Measurements from ENCODE around the gene TTC16. TPM values are rescaled to one million over a fixed set of nuclear protein-coding genes. Genes with fewer than 3 reads are reported as not detected.
A peak's percentile ranks its signal among the peaks of the same experiment; 100 is the strongest.

Gene TTC16
- under 1 TPM; 0.05 to 0.57 (median 0.28) TPM for total RNA-seq

- Histone ChIP-seq H3K27ac (no peak within 1 kb of the TSS), H3K4me3 (peak within 1 kb of the TSS; percentile 53 to 86 (median 68)), H3K4me1 (replicated peaks in 1 of 2) (peaks cover 18 to 23% of the 10 kb centered on the region in 2 donors)
- in situ Hi-C loops (cut with MboI; ENCODE audit: low pct_unique_long_range_greater_than_20kb in 2 of 9, low sequenced_read_pairs in 9 of 9, unreplicated experiment in 9 of 9): loop anchor here in 1 of 9 experiments (10.0 kb wide), 1 partner anchor 121 kb away; no protein-coding TSS in a partner anchor
- peak; percentile 87 to 95 (median 92) for ATAC-seq (replicated peaks in 6 of 8)
- WGBS, 10 experiments: 0 to 23% (median 1%) methylated on average over 1 to 20 of the region's 65 CpGs; no CpG with 5 or more reads in 4 of the 10 experiments
Measured at GRCh38 chr9:127715470-127716337, at the start of gene TTC16, which contains the start of gene PTRH1. TSS of gene TTC16 (plus strand) at chr9:127716079. CDS start at chr9:127716146, 67 bp downstream. TSS of gene PTRH1 (minus strand) at chr9:127715663. CDS start at chr9:127715639, 24 bp downstream.

GRCh38 chr9:127667127-127667844 lies 48.6 kb upstream of the TTC16 start:
- no peak overlapping the region for H3K4me3 ChIP-seq
- 33 to 100% (median 77%) methylated on average over 1 to 3 of the region's 3 CpGs; no CpG with 5 or more reads in 2 of the 10 experiments for WGBS, 10 experiments
- in situ Hi-C loops (cut with MboI; ENCODE audit: low pct_unique_long_range_greater_than_20kb in 2 of 9, low sequenced_read_pairs in 9 of 9, unreplicated experiment in 9 of 9): no loop called here
- H3K4me1 ChIP-seq (replicated peaks in 1 of 2): peaks cover 0 to 11% of the 10 kb centered on the region in 2 donors
- H3K27ac ChIP-seq: no peak overlapping the region
- no peak for ATAC-seq (replicated peaks in 6 of 8)

GRCh38 chr9:127667906-127668305 lies 48.0 kb upstream of the TTC16 start:
- Histone ChIP-seq H3K4me1 (replicated peaks in 1 of 2) (peaks cover 0 to 11% of the 10 kb centered on the region in 2 donors), H3K27ac (no peak overlapping the region), H3K4me3 (no peak overlapping the region)
- in situ Hi-C loops (cut with MboI; ENCODE audit: low pct_unique_long_range_greater_than_20kb in 2 of 9, low sequenced_read_pairs in 9 of 9, unreplicated experiment in 9 of 9): no loop called here
- no peak for ATAC-seq (replicated peaks in 6 of 8)
- WGBS, 10 experiments: 80 to 100% (median 93%) methylated on average over 1 to 9 of the region's 18 CpGs; no CpG with 5 or more reads in 1 of the 10 experiments

GRCh38 chr9:127673234-127673633 lies 42.6 kb upstream of the TTC16 start:
- H3K27ac ChIP-seq: no peak overlapping the region
- 80 to 100% (median 93%) methylated on average over 1 to 5 of the region's 7 CpGs; no CpG with 5 or more reads in 2 of the 10 experiments for WGBS, 10 experiments
- in situ Hi-C loops (cut with MboI; ENCODE audit: low pct_unique_long_range_greater_than_20kb in 2 of 9, low sequenced_read_pairs in 9 of 9, unreplicated experiment in 9 of 9): no loop called here
- ATAC-seq (replicated peaks in 6 of 8): no peak
- no peaks in the 10 kb centered on the region for H3K4me1 ChIP-seq (replicated peaks in 1 of 2)
- no peak overlapping the region for H3K4me3 ChIP-seq

- in situ Hi-C loops (cut with MboI; ENCODE audit: low pct_unique_long_range_greater_than_20kb in 2 of 9, low sequenced_read_pairs in 9 of 9, unreplicated experiment in 9 of 9): loop anchor here in 1 of 9 experiments (25.0 kb wide), 1 partner anchor 164 kb away; no protein-coding TSS in a partner anchor
- ATAC-seq (replicated peaks in 6 of 8): no peak
- 60 to 100% (median 92%) methylated on average over 4 to 9 of the region's 12 CpGs; no CpG with 5 or more reads in 4 of the 10 experiments for WGBS, 10 experiments
- Histone ChIP-seq H3K4me1 (replicated peaks in 1 of 2) (no peaks in the 10 kb centered on the region), H3K27ac (no peak overlapping the region), H3K4me3 (no peak overlapping the region)
Measured at GRCh38 chr9:127676638-127677037, 39.2 kb upstream of the TTC16 start.

- WGBS, 10 experiments: 40 to 85% (median 67%) methylated on average over 1 to 2 of the region's 2 CpGs; no CpG with 5 or more reads in 5 of the 10 experiments
- no peak overlapping the region for H3K27ac ChIP-seq
- H3K4me3 ChIP-seq: no peak overlapping the region
- no peak for ATAC-seq (replicated peaks in 6 of 8)
- in situ Hi-C loops (cut with MboI; ENCODE audit: low pct_unique_long_range_greater_than_20kb in 2 of 9, low sequenced_read_pairs in 9 of 9, unreplicated experiment in 9 of 9): loop anchor here in 1 of 9 experiments (25.0 kb wide), 1 partner anchor 167 kb away; no protein-coding TSS in a partner anchor
- no peaks in the 10 kb centered on the region for H3K4me1 ChIP-seq (replicated peaks in 1 of 2)
Measured at GRCh38 chr9:127679506-127679905, 36.4 kb upstream of the TTC16 start.

GRCh38 chr9:127680226-127680625 lies 35.7 kb upstream of the TTC16 start:
- in situ Hi-C loops (cut with MboI; ENCODE audit: low pct_unique_long_range_greater_than_20kb in 2 of 9, low sequenced_read_pairs in 9 of 9, unreplicated experiment in 9 of 9): loop anchor here in 1 of 9 experiments (25.0 kb wide), 1 partner anchor 168 kb away; no protein-coding TSS in a partner anchor
- Histone ChIP-seq H3K4me1 (replicated peaks in 1 of 2) (no peaks in the 10 kb centered on the region), H3K4me3 (no peak overlapping the region), H3K27ac (no peak overlapping the region)
- 60 to 100% (median 81%) methylated on average over 1 to 4 of the region's 11 CpGs; no CpG with 5 or more reads in 4 of the 10 experiments for WGBS, 10 experiments
- no peak for ATAC-seq (replicated peaks in 6 of 8)

GRCh38 chr9:127680846-127681245 lies 35.0 kb upstream of the TTC16 start:
- H3K27ac ChIP-seq: no peak overlapping the region
- no peak for ATAC-seq (replicated peaks in 6 of 8)
- no peak overlapping the region for H3K4me3 ChIP-seq
- no peaks in the 10 kb centered on the region for H3K4me1 ChIP-seq (replicated peaks in 1 of 2)
- in situ Hi-C loops (cut with MboI; ENCODE audit: low pct_unique_long_range_greater_than_20kb in 2 of 9, low sequenced_read_pairs in 9 of 9, unreplicated experiment in 9 of 9): loop anchor here in 1 of 9 experiments (25.0 kb wide), 1 partner anchor 169 kb away; no protein-coding TSS in a partner anchor
- WGBS, 10 experiments: 63 to 100% (median 88%) methylated on average over 1 to 5 of the region's 9 CpGs; no CpG with 5 or more reads in 4 of the 10 experiments

- no peak overlapping the region for H3K27ac ChIP-seq
Measured at GRCh38 chr9:127682351-127683136, 33.3 kb upstream of the TTC16 start.

GRCh38 chr9:127683723-127684122 lies 32.2 kb upstream of the TTC16 start:
- in situ Hi-C loops (cut with MboI; ENCODE audit: low pct_unique_long_range_greater_than_20kb in 2 of 9, low sequenced_read_pairs in 9 of 9, unreplicated experiment in 9 of 9): loop anchor here in 1 of 9 experiments (25.0 kb wide), 1 partner anchor 171 kb away; no protein-coding TSS in a partner anchor
- Histone ChIP-seq H3K4me3 (no peak overlapping the region), H3K27ac (no peak overlapping the region), H3K4me1 (replicated peaks in 1 of 2) (no peaks in the 10 kb centered on the region)
- ATAC-seq (replicated peaks in 6 of 8): peak in 5 of 8 experiments; percentile 45 to 85 (median 77)
- WGBS, 10 experiments: 51 to 100% (median 90%) methylated on average over 1 to 3 of the region's 5 CpGs; no CpG with 5 or more reads in 6 of the 10 experiments

More at GRCh38 chr9:127682351-127683136, 33.3 kb upstream of the TTC16 start:
- no peaks in the 10 kb centered on the region for H3K4me1 ChIP-seq (replicated peaks in 1 of 2)
- no peak for ATAC-seq (replicated peaks in 6 of 8)
- 80 to 100% (median 94%) methylated on average over 1 to 12 of the region's 23 CpGs; no CpG with 5 or more reads in 1 of the 10 experiments for WGBS, 10 experiments
- H3K4me3 ChIP-seq: no peak overlapping the region
- in situ Hi-C loops (cut with MboI; ENCODE audit: low pct_unique_long_range_greater_than_20kb in 2 of 9, low sequenced_read_pairs in 9 of 9, unreplicated experiment in 9 of 9): loop anchor here in 1 of 9 experiments (25.0 kb wide), 1 partner anchor 170 kb away; no protein-coding TSS in a partner anchor

GRCh38 chr9:127684576-127684975 lies 31.3 kb upstream of the TTC16 start:
- Histone ChIP-seq H3K4me3 (no peak overlapping the region), H3K4me1 (replicated peaks in 1 of 2) (no peaks in the 10 kb centered on the region), H3K27ac (no peak overlapping the region)
- ATAC-seq (replicated peaks in 6 of 8): peak in 3 of 8 experiments; percentile 83 to 85 (median 84)
- in situ Hi-C loops (cut with MboI; ENCODE audit: low pct_unique_long_range_greater_than_20kb in 2 of 9, low sequenced_read_pairs in 9 of 9, unreplicated experiment in 9 of 9): loop anchor here in 1 of 9 experiments (25.0 kb wide), 1 partner anchor 172 kb away; no protein-coding TSS in a partner anchor
- 0 to 100% (median 96%) methylated on average over 1 to 4 of the region's 4 CpGs; no CpG with 5 or more reads in 3 of the 10 experiments for WGBS, 10 experiments

All from motor neuron (in vitro differentiated cells).